ENCODE measurements around the gene TRAF1.

GRCh38 chr9:120857481-120857880, 69.1 kb downstream of the TRAF1 start:
- TF ChIP-seq CTCF (IDR thresholded peaks at IDR 0.05) (no peak), POLR2A (IDR thresholded peaks at IDR 0.05) (no peak)

All from Peyer's patch (tissue), 4 donors.